Measurements from ENCODE around the gene TIMM13. TPM values are rescaled to one million over a fixed set of nuclear protein-coding genes. Genes with fewer than 3 reads are reported as not detected.

TIMM13 gene
- total and polyA plus RNA-seq, 9 of the 15 experiments (the other 6 are each of a cell fraction or from before 2014, with no cell fraction given) = 17.6 to 215 (median 71.8) TPM

GRCh38 chr19:2431318-2432055 lies 4.1 kb upstream of the TIMM13 start:
- POLR2A ChIA-PET = interaction anchor here (0.6 to 2.6 kb wide), 2 partner anchors 8 to 161 kb away, joined by 3 to 13 read pairs; no protein-coding TSS in a partner anchor
- Histone ChIP-seq H3K4me1 (replicated peaks in 1 of 2; ENCODE audit: control insufficient read depth in 2 of 2, insufficient read depth in 2 of 2, low read length in 2 of 2) (peaks cover 6 to 48% of the 10 kb centered on the region in 2 experiments; a peak in 4 of 5 replicates), H3K27ac (ENCODE audit: extremely low read depth, low read depth, low read length) (no peak overlapping the region), H4K20me1 (replicated peaks; ENCODE audit: control insufficient read depth, insufficient read depth, low read length) (peaks cover 5% of the 10 kb centered on the region; the same call in 1 of the 2 replicates), H3K79me2 (ENCODE audit: control insufficient read depth, insufficient read depth, low read length) (peaks cover 9% of the 10 kb centered on the region), H3K9me3 (replicated peaks; ENCODE audit: control insufficient read depth, insufficient read depth, low read depth, low read length) (no peaks in the 10 kb centered on the region), H3K9ac (ENCODE audit: insufficient read depth in 1 of 2, low read depth in 2 of 2, low read length in 2 of 2) (no peak overlapping the region), H3K27me3 (ENCODE audit: control insufficient read depth in 2 of 2, insufficient read depth in 2 of 2, low read length in 2 of 2) (no peaks in the 10 kb centered on the region), H3K9me1 (ENCODE audit: control insufficient read depth, insufficient read depth, low read length) (no peaks in the 10 kb centered on the region), H2AFZ (ENCODE audit: low read depth, low read length) (no peak overlapping the region), H3K4me3 (no peak overlapping the region), H3K36me3 (ENCODE audit: control insufficient read depth, insufficient read depth, low read length) (peaks cover 66% of the 10 kb centered on the region; the same call in 2 of the 3 replicates), H3K4me2 (ENCODE audit: insufficient read depth, low read length) (no peak overlapping the region)
- CTCF ChIA-PET (ENCODE audit: low intra/inter-chr PET ratio) = no interaction called here
- no TSS peak for BruUV-seq (replicated peaks)
- in situ Hi-C loops (cut with MboI) = no loop called here
- WGBS (ENCODE audit: insufficient coverage, low coverage, missing lambda C conversion rate) = 97% methylated on average over 31 of the region's 37 CpGs
- no peak for DNase-seq (ENCODE audit: extremely low read depth in 1 of 4, low spot score in 3 of 4)
- ATAC-seq = no peak
- FAIRE-seq = no peak
- intact Hi-C loops (cut with micrococcal nuclease) = no loop called here
- no peak for TF ChIP-seq TFE3 (CRISPR knock-in tag; IDR thresholded peaks at IDR 0.05)
- peak; percentile 57; the same call in 1 of the 2 replicates for TF ChIP-seq POLR2G (IDR thresholded peaks at IDR 0.05; ENCODE audit: low read depth, low read length)
- TF ChIP-seq ZBTB7A (IDR thresholded peaks at IDR 0.05; ENCODE audit: borderline replicate concordance, control insufficient read depth, low read depth, low read length) = no peak

Data from K562 (cell line).